Measurements from ENCODE around the gene LIPG.

LIPG gene

GRCh38 chr18:49638891-49639557, 77.2 kb downstream of the LIPG start:
- DNase-seq (ENCODE audit: low read depth in 2 of 2): no peak

GRCh38 chr18:49639643-49640391, 78.0 kb downstream of the LIPG start:
- DNase-seq (ENCODE audit: low read depth in 2 of 2): no peak

- no peak for DNase-seq (ENCODE audit: low read depth in 2 of 2)
Measured at GRCh38 chr18:49640741-49641140, 78.9 kb downstream of the LIPG start.

GRCh38 chr18:49645196-49645595, 83.3 kb downstream of the LIPG start:
- no peak for DNase-seq (ENCODE audit: low read depth in 2 of 2)

GRCh38 chr18:49645841-49646351, 84.0 kb downstream of the LIPG start:
- no peak for DNase-seq (ENCODE audit: low read depth in 2 of 2)

GRCh38 chr18:49646873-49647272, 85.0 kb downstream of the LIPG start:
- DNase-seq (ENCODE audit: low read depth in 2 of 2): no peak

GRCh38 chr18:49647496-49648168, 85.8 kb downstream of the LIPG start:
- peak in 1 of 2 experiments; percentile 17 for DNase-seq (ENCODE audit: low read depth in 2 of 2)

GRCh38 chr18:49648326-49648725, 86.5 kb downstream of the LIPG start:
- no peak for DNase-seq (ENCODE audit: low read depth in 2 of 2)
